Activated T-cell treated with anti-CD3 and anti-CD28 coated beads, Interleukin-2, amount 50 U/mL, for 4 hours (primary cell): ENCODE results near the gene GALE. TPM values are rescaled to one million over a fixed set of nuclear protein-coding genes. Genes with fewer than 3 reads are reported as not detected.
"Not testable (repeated sequence)": the region's sequence is repeated elsewhere in the genome, so short reads cannot be mapped to it uniquely, and the experiment has no call there.

Experiments used
- ATAC-seq, 2 donors: fragments of 200-7000 bp; cut with Tn5 transposase; one replicate each; pipeline ENCODE4 v1.10.0; 2021
- DNase-seq: peaks from one replicate; pipeline ENCODE4 v3.0.0-alpha.2; 2020
- H3K27me3 Mint-ChIP-seq: one replicate; pipeline ENCODE4 v1.8.0; 2021; ENCODE audit warnings: low read depth, mixed read lengths
- H3K36me3 Mint-ChIP-seq: one replicate; pipeline ENCODE4 v1.8.0; 2022; ENCODE audit warnings: mixed read lengths; ENCODE audit not compliant: insufficient read depth
- H3K4me1 Mint-ChIP-seq: one replicate; pipeline ENCODE4 v1.8.0; 2021; ENCODE audit warnings: low read depth, mixed read lengths
- H3K4me3 Mint-ChIP-seq: one replicate; pipeline ENCODE4 v1.8.0; 2021; ENCODE audit warnings: mild to moderate bottlenecking, moderate library complexity, mixed read lengths
- H3K9me3 Mint-ChIP-seq: one replicate; pipeline ENCODE4 v1.8.0; 2021; ENCODE audit warnings: mixed read lengths
- total RNA-seq, 3 donors: library from RNA; stranded (reverse); gene quantifications; one replicate each; pipeline ENCODE4 v1.2.1, GENCODE V29; 2021

Gene GALE
- total RNA-seq, 3 donors from 2014 or later, result 55.9 to 65.3 (median 62.4) TPM

DNA sequence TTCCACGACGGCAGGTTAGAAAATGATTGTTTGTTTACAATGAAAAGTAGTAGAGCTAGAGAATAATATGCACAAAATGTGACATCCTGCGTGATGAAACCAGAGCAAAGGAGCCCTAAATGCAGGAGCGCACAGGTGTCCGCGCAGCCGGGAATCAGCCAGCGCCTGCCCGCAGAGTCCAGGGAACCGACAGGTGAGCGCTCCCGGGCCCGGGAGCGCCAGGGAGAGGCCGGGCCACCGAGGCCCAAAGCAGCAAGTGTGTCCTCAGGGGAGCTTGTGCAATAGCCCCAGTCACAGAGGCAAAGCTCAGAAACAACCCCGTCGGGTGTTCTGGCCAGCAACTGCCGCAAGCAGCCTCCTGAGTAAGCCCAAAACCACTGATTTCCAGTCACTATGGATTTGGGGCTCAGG, 789 bp upstream of the GALE start:
- no peaks in the 10 kb centered on the region for H3K9me3 Mint-ChIP-seq
- peaks cover 4% of the 10 kb centered on the region for H3K36me3 Mint-ChIP-seq
- no peaks in the 10 kb centered on the region for H3K27me3 Mint-ChIP-seq

DNA sequence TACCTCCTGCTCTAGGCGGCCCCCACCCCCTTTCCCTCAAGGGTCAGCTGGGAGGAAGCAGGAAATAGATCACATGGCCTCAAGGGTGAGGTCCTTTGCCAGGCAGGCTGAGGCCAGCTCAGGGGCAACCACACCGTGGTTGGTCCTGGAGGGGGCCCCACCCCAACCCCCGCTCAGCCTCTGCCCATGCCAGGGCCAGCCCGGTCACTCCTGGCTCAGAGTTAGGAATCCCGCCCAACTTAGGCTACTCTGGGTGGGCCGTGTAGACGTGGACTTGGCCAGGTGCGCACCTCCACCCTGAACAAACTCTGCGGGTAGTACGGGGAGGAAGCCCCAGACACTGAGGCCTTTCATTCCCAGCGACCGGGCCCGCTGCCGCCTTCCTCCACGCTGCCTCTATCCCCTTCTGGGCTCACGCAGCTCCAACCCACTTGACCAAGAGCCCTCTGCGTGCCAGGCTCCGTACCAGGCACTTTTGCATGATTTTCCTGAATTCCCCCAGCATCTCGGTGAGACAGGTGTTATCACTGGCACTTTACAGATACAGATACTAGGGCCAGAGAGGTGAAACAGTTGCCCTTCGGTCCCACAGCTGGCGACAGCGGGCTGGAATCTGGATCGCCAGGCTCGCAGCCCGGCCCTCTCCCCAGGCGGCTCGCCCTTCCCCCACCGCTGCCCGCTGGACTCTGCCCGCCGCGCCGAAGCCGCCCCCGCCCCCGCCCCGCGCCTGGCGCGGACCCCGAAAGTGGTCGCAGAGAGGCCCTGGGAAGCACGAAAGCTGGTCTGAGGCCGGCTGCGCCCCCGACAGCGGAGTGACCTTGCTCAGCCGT, 769 bp downstream of the GALE start:
- peak; percentile 3 to 4 for ATAC-seq
- H3K36me3 Mint-ChIP-seq, result peaks cover 4% of the 10 kb centered on the region
- H3K9me3 Mint-ChIP-seq, result no peaks in the 10 kb centered on the region
- peak overlapping the region; percentile 91 for H3K4me3 Mint-ChIP-seq
- peak; percentile 18 for DNase-seq
- no peaks in the 10 kb centered on the region for H3K27me3 Mint-ChIP-seq
- peaks cover 16% of the 10 kb centered on the region for H3K4me1 Mint-ChIP-seq

More for the DNA sequence above, 789 bp upstream of the GALE start:
- peaks cover 16% of the 10 kb centered on the region for H3K4me1 Mint-ChIP-seq
- no peak for ATAC-seq
- no peak for DNase-seq
- H3K4me3 Mint-ChIP-seq, result peak overlapping the region; percentile 91

DNA sequence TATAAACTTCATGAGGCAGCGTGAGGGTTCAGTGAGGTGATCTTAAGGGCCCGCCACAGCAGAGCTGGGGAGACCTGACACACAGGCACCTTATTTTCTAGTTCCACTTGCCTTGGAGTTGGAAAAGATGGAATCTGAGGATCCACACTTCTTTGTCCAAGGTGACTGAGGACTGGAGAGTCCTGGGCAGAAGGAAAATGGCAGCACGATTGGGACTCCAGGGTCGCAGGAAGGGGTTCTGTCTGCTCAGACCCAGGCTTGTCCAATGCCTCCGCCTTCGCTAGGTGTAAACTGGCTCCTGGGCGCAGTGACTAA, 1.3 kb downstream of the GALE start:
- Mint-ChIP-seq H3K4me3 (peak overlapping the region; percentile 91), H3K36me3 (peaks cover 4% of the 10 kb centered on the region), H3K9me3 (no peaks in the 10 kb centered on the region), H3K27me3 (no peaks in the 10 kb centered on the region), H3K4me1 (peaks cover 16% of the 10 kb centered on the region)
- no peak for ATAC-seq
- no peak for DNase-seq

DNA sequence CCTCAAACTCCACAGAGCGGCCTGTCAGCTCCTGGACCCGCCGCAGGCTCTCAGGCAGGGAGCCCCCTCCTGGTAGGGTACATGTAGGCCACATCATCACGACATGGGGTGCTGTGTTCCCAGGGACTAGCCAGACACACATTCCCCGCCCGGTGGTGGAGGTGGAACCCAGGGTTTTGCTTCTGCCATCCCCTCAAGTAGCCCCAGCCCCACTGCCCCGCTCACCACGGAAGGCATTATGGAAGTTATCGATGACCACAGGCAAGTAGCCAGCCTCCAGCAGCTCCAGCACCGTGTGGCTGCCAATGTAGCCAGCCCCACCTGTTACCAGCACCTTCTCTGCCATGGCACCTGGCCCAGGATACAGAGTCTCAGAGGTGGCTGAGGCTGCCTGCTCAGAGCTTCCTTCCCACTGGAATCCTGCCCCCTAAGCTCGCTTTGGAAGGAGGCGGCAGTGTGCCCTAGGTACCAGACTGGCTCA, 1.9 kb downstream of the GALE start:
- Mint-ChIP-seq H3K36me3 (peaks cover 4% of the 10 kb centered on the region), H3K4me3 (peak overlapping the region; percentile 91), H3K27me3 (no peaks in the 10 kb centered on the region), H3K9me3 (no peaks in the 10 kb centered on the region), H3K4me1 (peaks cover 16% of the 10 kb centered on the region)
- DNase-seq, result no peak
- no peak for ATAC-seq

DNA sequence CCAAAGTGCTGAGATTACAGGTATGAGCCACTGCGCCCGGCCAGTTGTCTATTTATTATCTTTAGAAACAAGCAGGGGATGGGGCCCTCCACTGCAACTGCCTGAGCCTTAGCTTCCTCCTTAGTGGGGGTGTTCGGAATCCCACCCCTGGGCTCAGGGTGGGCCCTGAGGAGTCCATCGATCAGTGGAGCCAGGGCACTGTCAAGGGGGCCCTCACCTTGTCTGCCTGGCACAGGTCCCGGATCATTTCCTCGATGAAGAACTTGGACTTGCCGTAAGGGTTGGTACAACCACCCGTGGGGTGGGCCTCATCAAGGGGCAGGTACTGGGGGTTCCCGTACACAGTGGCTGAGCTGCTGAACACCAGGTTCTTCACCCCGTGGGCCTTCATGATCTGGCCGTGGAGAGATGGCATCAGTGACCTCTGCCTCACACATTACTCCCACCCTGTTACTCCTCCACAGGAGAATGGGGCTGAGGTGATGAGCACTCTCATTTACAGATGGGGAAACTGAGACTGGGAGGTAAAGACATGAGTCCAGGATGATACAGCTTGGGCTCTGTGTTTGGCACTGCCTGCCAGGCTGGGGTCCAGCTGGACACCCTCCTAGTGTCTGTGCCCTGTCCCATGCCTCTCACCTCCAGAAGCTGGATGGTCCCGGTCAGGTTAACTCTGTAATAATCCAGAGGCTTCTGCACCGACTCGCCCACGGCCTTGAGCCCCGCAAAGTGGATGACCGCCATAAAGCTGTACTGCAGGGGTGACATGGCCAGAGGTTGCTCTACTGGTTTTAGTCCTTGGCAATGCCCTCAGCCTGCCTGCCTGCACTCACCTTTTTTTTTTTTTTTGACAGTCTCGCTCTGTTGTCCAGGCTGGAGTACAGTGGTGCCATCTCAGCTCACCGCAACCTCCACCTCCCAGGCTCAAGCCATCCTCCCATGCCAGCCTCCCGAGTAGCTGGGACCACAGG, 2.8 kb downstream of the GALE start:
- ATAC-seq, result no peak
- H3K27me3 Mint-ChIP-seq, result no peaks in the 10 kb centered on the region
- H3K4me1 Mint-ChIP-seq, result peaks cover 19% of the 10 kb centered on the region
- peaks cover 4% of the 10 kb centered on the region for H3K36me3 Mint-ChIP-seq
- no peak for DNase-seq
- no peaks in the 10 kb centered on the region for H3K9me3 Mint-ChIP-seq
- H3K4me3 Mint-ChIP-seq, result no peak overlapping the region

DNA sequence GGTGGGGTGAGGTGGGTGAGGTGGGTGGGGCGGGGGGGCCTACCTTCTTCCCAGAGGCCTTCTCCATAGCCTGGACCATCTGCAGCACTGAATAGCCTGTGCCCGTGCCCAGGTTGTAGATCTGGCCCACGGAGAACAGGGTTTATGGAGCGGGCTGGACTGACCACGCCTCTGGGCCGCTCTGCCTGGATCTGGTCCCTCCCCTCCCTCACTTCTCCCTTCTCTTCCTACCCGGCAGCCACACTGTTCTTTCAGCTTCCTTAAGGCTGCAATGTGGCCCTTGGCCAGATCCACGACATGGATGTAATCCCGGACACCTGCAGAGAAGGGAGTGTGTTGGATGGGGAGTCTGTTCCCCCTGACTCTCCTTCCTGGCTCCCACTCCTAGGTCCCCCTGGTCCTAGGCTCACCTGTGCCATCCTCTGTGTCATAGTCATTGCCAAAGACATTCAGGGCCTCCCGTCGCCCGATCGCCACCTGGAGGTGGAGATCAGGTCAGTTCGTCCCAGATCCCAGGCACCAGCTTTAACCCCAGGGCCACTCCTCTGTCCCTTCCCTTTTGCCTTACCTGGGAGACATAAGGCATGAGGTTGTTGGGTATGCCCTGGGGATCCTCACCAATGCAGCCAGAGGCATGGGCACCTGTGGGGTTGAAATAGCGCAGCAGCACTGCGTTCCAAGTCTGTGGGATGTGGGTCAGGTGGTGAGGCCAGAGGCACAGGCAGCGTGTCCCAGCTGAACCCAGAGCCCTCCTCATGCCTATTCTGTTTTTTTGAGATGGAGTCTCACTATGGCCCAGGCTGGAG, 3.9 kb downstream of the GALE start:
- Mint-ChIP-seq H3K9me3 (no peaks in the 10 kb centered on the region), H3K4me1 (peaks cover 23% of the 10 kb centered on the region), H3K4me3 (no peak overlapping the region), H3K36me3 (peaks cover 4% of the 10 kb centered on the region), H3K27me3 (no peaks in the 10 kb centered on the region)
- no peak for ATAC-seq
- DNase-seq, result no peak

DNA sequence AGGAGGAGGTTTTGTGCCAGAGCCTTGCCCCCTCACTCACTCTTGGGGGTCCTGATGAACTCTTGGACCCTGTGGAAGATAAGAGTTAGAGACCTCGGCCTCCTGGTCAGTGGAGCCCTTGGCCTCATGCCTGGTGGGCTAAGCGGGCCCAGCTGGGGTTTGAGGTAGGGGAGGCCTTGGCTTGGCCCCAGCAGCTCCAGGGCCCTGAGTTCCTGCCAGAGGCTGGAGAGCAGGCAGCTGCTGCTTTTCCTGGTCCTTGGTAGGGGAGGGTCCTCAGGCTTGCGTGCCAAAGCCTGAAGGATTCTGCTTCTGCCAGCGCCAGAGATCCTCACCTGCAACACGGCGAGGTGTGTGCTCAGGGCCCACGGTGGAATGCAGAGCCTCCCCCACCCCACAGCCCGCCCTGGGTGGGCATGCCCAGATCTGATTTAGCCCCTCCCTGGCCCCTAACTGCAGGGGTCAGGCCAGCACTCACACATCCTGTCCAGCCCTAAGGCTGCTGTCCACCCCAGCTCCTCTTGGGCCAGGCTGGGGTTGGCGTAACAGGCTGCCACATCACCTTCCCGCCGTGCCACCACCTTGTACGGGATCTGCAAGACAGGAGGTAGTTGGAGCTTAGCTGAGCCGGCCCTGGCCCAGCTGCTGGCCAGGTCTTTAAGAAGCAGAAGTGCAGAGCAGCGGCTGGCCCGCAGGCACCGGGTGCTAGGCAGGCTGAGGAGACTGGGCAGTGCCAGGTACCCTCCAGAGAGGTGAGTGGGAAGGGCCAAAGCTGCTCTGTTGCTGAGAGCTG, 4.7 kb downstream of the GALE start:
- DNase-seq (no peak), ATAC-seq (no peak)
- no peaks in the 10 kb centered on the region for H3K9me3 Mint-ChIP-seq
- H3K36me3 Mint-ChIP-seq, result peaks cover 4% of the 10 kb centered on the region
- no peaks in the 10 kb centered on the region for H3K27me3 Mint-ChIP-seq
- H3K4me1 Mint-ChIP-seq, result peaks cover 24% of the 10 kb centered on the region
- no peak overlapping the region for H3K4me3 Mint-ChIP-seq

DNA sequence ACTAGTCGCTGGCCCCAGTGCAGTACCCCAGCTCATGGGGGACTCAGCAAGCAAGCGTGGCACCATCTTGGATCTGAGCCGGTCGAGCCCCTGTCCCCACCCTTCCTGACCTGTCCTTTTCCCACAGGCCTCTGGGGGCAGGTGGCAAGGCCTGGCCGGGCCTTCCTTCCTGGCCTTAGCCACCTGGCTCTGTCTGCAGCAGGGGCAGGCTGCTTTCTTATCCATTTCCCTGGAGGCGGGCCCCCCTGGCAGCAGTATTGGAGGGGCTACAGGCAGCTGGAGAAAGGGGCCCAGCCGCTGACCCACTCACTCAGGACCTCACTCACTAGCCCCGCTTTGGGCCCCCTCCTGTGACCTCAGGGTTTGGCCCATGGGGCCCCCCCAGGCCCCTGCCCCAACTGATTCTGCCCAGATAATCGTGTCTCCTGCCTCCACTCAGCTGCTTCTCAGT, 5.8 kb downstream of the GALE start:
- H3K4me1 Mint-ChIP-seq, result peaks cover 31% of the 10 kb centered on the region
- not testable (repeated sequence) for H3K36me3 Mint-ChIP-seq, ATAC-seq, DNase-seq, H3K9me3 Mint-ChIP-seq, H3K4me3 Mint-ChIP-seq, H3K27me3 Mint-ChIP-seq

DNA sequence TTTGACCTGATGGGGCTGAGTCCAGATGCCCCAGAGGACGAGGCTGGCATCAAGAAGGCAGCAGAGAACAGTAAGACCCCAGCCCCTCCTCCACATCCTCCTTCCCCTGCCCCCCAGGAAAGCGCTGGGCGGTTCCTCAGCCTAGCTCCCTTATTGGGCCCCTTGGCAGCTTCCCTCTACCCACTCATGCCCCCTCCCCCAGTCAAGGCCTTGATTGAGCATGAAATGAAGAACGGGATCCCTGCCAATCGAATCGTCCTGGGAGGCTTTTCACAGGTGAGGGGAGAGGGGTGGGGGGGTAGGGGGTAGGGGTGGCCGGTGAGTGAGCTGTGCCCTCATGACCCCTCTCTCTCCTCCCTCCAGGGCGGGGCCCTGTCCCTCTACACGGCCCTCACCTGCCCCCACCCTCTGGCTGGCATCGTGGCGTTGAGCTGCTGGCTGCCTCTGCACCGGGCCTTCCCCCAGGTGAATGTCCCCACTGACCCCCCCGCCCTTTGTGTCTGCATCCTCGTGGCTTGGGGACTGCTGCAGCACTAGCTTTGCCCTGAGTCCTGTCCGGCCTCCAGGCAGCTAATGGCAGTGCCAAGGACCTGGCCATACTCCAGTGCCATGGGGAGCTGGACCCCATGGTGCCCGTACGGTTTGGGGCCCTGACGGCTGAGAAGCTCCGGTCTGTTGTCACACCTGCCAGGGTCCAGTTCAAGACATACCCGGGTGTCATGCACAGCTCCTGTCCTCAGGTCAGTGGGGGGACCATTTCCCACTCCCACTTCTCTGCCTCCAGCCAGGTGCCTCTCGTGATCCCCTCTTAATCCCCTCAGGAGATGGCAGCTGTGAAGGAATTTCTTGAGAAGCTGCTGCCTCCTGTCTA, 6.5 kb downstream of the GALE start:
- no peak overlapping the region for H3K4me3 Mint-ChIP-seq
- H3K36me3 Mint-ChIP-seq, result peaks cover 4% of the 10 kb centered on the region
- ATAC-seq, result no peak
- H3K9me3 Mint-ChIP-seq, result no peaks in the 10 kb centered on the region
- no peaks in the 10 kb centered on the region for H3K27me3 Mint-ChIP-seq
- DNase-seq, result no peak
- H3K4me1 Mint-ChIP-seq, result peaks cover 25% of the 10 kb centered on the region

DNA sequence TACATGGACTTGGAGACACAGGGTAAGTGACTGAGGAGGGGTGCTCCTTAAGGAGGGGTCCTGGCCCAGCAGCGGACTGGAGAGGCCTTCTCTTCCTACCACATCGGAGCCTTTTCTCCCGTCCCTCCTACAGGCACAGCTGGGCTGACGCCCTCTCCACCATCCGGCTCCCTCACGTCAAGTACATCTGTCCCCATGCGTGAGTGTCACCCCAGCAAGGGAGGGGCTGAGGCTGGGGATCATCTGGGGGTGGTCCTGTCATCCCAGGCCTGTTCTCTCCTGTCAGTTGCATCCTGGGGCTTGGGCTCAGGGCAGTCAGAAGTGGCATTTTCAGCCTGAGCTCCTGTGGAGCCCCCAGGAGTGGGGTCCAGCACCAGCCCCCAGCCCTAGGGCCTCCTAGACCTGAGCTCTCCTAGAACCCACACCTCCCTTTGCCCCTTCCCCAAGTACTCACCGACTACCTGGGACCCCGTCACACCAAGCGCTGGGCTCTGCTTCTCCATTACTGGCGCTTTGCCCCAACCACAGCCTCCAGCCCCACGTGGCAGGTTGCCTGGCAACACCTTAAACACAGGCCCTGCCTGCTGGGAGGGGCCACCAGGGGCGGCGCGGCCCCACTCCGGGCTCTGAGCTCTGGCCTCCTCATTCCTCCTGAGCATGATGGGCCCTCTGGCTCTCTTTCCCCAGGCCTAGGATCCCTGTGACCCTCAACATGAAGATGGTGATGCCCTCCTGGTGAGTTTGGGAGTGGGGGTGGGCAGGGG, 7.4 kb downstream of the GALE start:
- Mint-ChIP-seq H3K27me3 (no peaks in the 10 kb centered on the region), H3K36me3 (peaks cover 4% of the 10 kb centered on the region), H3K4me1 (peaks cover 22% of the 10 kb centered on the region), H3K4me3 (peak overlapping the region; percentile 31), H3K9me3 (no peaks in the 10 kb centered on the region)
- ATAC-seq, result no peak
- DNase-seq, result no peak

DNA sequence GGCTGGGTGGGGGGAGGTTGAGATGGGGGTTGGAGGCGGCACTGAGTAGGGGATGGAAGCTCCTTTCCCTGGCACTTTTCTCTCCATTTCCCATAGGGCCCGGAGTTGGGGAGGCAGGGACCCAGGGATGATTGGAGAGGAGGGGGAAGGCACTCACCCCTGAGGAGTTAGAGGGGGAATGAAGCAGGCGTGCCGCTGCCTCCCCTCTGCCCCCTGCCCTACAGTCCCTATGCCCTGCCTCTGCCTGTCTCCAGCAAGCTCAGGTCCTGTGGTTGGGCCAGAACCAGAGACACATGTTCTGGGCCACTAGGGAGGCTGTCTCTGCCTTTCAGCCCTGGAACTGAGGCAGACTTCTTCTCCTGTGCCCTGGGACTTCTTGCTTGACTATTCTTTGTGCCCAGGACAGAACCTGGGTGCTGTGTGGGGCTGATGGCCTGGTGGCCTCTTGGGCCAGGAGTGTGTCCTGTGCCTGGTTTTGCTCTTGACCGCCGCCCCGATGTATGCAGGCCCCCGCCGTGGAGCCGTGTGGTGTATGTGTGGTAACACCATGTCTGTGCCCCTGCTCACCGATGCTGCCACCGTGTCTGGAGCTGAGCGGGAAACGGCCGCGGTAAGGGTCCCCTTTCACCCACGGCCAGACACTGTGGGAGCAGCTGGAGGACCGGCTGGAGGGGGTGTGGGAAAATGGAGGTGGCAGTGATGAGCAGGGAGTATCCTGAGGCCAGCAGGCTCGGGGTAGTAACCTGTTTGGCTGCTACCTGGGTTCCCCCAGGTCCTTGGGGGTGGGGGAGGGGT, 8.2 kb downstream of the GALE start:
- DNase-seq (no peak), ATAC-seq (no peak)
- peak overlapping the region; percentile 96 for H3K4me3 Mint-ChIP-seq
- H3K27me3 Mint-ChIP-seq, result no peaks in the 10 kb centered on the region
- peaks cover 22% of the 10 kb centered on the region for H3K4me1 Mint-ChIP-seq
- no peaks in the 10 kb centered on the region for H3K9me3 Mint-ChIP-seq
- peaks cover 12% of the 10 kb centered on the region for H3K36me3 Mint-ChIP-seq
